Measurements from ENCODE around the gene NEXN.
"Not testable (repeated sequence)": the region's sequence is repeated elsewhere in the genome, so short reads cannot be mapped to it uniquely, and the experiment has no call there.

Gene NEXN

GRCh38 chr1:77966291-77966690, 77.9 kb downstream of the NEXN start:
- DNase-seq (ENCODE audit: low read depth) = no peak

DNA sequence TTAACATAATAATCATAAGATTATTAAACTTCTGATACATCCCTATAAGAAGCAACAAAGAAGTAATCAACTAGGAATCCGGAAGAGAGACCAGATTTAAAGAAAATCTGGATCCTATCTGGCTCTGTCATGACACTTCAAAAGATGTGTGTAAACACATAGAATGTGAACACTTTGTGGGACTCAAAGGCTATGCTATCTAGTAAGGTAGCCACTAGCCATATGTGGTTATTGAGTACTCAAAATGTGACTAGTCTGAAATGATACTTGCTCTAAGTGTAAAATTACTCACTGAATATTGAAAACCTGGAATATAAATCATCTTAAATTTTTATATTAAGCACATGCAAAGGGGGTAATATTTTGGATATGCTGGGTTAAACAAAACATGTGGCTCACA, 81.8 kb downstream of the NEXN start:
- no peak for DNase-seq (ENCODE audit: low read depth)

DNA sequence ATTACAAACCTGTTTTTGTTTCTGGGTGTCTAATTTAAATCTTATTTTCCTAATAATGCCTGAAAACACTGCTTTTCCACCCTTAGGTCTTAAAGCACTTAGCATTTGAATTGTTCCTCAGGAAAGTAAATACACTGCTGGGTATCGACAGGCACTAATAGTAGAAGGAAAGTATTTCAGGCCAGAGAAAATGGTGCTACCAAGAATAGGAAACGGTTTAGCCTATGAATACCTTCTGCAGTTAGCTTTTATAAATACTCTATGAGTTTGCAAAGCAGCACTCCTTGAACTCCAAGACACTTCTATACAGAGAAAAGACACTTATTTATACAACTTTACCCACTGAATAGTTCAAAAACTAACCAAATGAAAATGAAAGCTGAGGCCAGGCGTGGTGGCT, 83.7 kb downstream of the NEXN start:
- DNase-seq (ENCODE audit: low read depth) = no peak

- no peak for DNase-seq (ENCODE audit: low read depth)
These were observed 87.0 kb downstream of the NEXN start for GRCh38 chr1:77975386-77975785.

- no peak for DNase-seq (ENCODE audit: low read depth)
These were observed 87.5 kb downstream of the NEXN start for GRCh38 chr1:77975907-77976306.

DNA sequence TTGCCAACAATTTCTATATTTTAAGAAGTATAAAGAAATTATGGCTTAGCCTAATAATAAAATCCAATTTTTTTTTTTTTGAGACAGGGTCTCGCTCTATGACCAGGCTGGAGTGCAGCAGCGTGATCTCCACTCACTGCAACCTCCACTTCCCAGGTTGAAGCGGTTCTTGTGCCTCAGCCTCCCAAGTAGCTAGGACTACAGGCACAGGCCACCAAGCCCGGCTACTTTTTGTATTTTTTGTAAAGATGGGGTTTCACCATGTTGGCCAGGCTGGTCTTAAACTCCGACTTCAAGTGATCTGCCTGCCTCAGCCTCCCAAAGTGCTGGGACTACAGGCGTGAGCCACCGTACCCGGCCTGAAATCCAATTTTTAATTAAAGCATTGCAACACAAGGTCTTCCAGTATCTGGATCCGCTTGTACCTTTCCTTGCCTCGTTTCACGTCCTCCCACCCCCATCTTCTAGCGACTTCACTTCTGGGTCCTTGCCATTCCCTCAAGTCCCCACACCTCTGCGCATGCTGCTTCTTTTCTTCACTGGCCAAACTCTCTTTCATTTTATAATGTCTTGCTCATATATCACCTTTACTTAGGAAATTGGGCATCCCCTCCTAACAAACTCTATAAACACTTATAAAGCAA, 88.1 kb downstream of the NEXN start:
- no peak for DNase-seq (ENCODE audit: low read depth)

DNA sequence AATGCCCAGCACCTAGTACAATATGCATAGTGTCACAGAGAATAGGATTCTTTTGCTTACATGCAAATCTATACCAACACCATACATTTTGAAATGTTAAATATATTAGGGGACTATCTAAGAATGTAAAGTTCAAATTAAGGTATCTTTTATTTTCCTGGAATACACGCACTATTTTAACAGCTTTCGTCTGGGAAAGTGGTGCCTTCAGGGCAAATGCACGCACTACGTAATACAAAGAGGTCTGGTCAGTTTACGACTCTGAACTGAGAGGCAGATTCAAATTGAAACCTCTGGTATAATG, 89.5 kb downstream of the NEXN start:
- no peak for DNase-seq (ENCODE audit: low read depth)

- DNase-seq (ENCODE audit: low read depth) = peak; percentile 66
These were observed 90.0 kb downstream of the NEXN start for GRCh38 chr1:77978293-77978968.

DNA sequence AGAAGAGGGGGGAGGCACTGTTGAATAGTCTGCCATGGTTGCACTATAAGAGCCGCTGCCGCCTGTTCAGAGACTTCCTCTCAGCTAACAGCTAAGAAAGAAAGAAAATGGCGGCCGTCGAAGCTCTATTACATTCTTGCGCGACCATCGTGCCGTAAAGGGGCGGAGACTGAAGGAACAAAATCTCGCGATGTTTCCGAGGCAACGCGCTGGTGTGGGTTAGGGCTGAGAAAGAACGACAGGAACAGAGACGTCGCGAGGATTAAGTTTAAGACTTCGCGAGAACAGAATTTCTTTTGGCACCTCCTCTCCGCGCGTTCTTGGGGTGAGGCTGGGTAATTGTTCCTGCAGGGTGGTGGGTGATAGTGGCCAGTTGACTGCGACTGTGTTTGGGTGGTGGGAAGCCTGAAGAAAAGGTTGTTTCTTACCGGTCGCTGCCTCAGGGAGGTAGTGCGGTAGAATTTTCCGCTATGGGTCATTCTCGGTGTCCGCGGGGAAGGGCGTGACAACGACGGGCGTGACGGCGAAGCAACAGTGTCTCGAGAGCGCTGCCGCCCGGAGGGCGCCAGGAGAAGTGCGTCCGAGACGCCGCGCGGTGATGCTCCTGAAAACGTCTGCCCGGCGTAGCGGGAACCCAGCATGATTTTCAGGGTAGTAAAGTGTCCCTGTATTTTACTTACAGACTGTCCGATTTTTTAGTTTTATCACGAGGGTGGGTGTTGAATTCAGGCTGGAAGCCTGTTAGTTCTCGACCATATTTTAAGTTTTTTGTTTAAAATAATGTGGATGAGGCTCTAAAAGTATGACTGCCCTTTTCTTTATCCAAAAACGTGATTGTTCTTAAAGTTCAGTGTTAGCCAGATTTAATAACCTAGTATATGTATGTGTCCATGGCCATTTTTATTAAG, 90.8 kb downstream of the NEXN start, which contains the start of gene FUBP1:
FUBP1 (minus strand) TSS at position 104 of the 908 bp plus-strand sequence; CDS start at position 36, 68 bp downstream.
- DNase-seq (ENCODE audit: low read depth) = peak; percentile 94

- not testable (repeated sequence) for DNase-seq (ENCODE audit: low read depth)
These were observed 95.0 kb downstream of the NEXN start for GRCh38 chr1:77983352-77983996.

- DNase-seq (ENCODE audit: low read depth) = no peak
These were observed 95.6 kb downstream of the NEXN start for GRCh38 chr1:77983997-77984355.

GRCh38 chr1:77984629-77985028, 96.2 kb downstream of the NEXN start:
- no peak for DNase-seq (ENCODE audit: low read depth)

DNA sequence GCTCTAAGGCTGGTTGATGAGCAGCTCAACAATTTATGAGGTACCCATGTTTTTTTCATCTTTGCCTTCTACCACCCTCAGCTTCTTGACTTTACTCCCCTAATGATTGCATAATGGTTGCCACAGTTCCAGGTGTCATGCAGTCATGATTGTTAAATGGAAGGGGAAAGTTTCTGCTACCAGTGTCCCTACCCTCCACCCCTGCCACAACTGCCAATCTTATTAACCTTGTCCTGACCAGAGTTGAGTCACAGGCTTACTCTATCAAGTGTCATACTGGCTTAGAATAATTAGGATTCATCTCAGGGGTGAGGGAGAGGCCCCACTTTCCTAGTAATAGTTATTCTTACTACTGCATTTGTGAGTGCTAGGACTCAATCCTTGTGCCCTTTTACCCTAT, 98.4 kb downstream of the NEXN start:
- no peak for DNase-seq (ENCODE audit: low read depth)

- DNase-seq (ENCODE audit: low read depth) = no peak
These were observed 99.5 kb downstream of the NEXN start for GRCh38 chr1:77987919-77988318.

DNA sequence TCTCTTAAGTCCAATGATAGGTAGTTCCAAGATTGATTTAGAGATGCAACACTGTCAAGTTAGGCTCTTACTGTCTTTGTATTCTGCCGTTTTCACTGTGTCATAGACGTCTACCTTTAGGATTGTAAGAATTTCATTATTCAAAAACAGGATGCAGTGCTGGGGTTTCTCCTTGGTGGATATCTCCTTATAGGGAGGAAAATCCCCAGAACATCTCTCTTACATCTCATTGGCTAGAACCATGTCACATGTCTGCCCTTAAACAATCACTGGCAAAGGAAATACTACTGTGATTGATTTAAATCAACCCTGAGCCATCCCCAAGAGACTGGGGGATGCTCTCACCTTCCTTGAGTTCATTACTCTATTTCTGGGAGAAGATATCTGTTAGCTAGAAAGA, 101.3 kb downstream of the NEXN start:
- no peak for DNase-seq (ENCODE audit: low read depth)

GRCh38 chr1:77990629-77991204, 102.3 kb downstream of the NEXN start:
- DNase-seq (ENCODE audit: low read depth) = no peak

- no peak for DNase-seq (ENCODE audit: low read depth)
These were observed 103.2 kb downstream of the NEXN start for GRCh38 chr1:77991638-77992037.
